ENCODE data around the gene TAOK1.

DNA sequence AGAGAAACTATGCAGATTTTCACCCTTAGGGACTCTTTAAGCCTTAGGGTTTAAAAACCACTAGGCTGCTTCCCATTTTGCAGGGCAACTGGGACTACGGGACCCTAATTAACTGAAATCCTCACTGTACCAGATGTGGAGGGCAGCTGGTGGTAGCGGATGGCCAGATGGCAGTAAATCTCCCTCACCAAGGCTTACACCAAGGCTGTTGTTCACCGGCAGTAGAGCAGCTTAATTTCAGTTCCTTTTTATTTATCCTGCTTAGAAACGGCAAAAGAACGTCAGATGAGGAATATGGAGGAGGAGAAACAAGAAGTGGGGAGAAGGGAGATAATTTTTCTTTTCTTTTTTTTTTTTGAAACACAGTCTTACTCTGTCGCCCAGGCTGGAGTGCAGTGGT, 170.2 kb downstream of the TAOK1 start:
- TF ChIP-seq, protein P1, sequence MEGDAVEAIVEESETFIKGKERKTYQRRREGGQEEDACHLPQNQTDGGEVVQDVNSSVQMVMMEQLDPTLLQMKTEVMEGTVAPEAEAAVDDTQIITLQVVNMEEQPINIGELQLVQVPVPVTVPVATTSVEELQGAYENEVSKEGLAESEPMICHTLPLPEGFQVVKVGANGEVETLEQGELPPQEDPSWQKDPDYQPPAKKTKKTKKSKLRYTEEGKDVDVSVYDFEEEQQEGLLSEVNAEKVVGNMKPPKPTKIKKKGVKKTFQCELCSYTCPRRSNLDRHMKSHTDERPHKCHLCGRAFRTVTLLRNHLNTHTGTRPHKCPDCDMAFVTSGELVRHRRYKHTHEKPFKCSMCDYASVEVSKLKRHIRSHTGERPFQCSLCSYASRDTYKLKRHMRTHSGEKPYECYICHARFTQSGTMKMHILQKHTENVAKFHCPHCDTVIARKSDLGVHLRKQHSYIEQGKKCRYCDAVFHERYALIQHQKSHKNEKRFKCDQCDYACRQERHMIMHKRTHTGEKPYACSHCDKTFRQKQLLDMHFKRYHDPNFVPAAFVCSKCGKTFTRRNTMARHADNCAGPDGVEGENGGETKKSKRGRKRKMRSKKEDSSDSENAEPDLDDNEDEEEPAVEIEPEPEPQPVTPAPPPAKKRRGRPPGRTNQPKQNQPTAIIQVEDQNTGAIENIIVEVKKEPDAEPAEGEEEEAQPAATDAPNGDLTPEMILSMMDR (IDR thresholded peaks at IDR 0.05 in 2 of 3, conservative IDR thresholded peaks at IDR 0.05 in 1 of 3; ENCODE audit: insufficient read depth in 2 of 3, low read depth in 1 of 3, low read length in 3 of 3): no peak
- TF ChIP-seq TAF1 (IDR thresholded peaks at IDR 0.05; ENCODE audit: control insufficient read depth, extremely low read depth, insufficient read depth, low read length, severe bottlenecking) (no peak), MYNN (IDR thresholded peaks at IDR 0.05) (no peak), MYNN (CRISPR knock-in tag; IDR thresholded peaks at IDR 0.05) (no peak), IRF2 (CRISPR knock-in tag; IDR thresholded peaks at IDR 0.05) (no peak), RBM39 (optimal IDR thresholded peaks at IDR 0.05; ENCODE audit: low read depth, low read length) (no peak)

Measured in K562 (cell line).